Body of pancreas (tissue), 4 donors: ENCODE data around the gene C4orf50.

Experiments
- CTCF ChIP-seq, 7 experiments: fragments of 450-650 bp in 4 of 7; fragments of 200-600 bp in 3 of 7; sonication (generic) in 3 of 7; IDR thresholded peaks; one replicate each; pipeline ENCODE4 v1.5.1; 2016 to 2019; ENCODE audit warnings: antibody characterized with exemption in 7 of 7
- POLR2A ChIP-seq, 3 donors: fragments of 450-650 bp; IDR thresholded peaks; one replicate each; pipeline ENCODE4 v1.6.1; 2016; ENCODE audit warnings: antibody characterized with exemption in 3 of 3, mild to moderate bottlenecking in 2 of 3

- TF ChIP-seq CTCF (IDR thresholded peaks at IDR 0.05) (no peak), POLR2A (IDR thresholded peaks at IDR 0.05) (no peak)
These were observed 90.5 kb downstream of the C4orf50 start for GRCh38 chr4:5927747-5928146.
